Measurements from ENCODE around the gene CACNG8.

The CACNG8 gene

GRCh38 chr19:53951436-53951835, 11.3 kb upstream of the CACNG8 start:
- in situ Hi-C loops (cut with HindIII; ENCODE audit: low sequenced_read_pairs), result no loop called here
- no peak for TF ChIP-seq CTCF (IDR thresholded peaks at IDR 0.05; ENCODE audit: low read depth, low read length)
- H3K4me3 ChIP-seq (ENCODE audit: low read depth, low read length), result no peak overlapping the region
- no peak for DNase-seq (ENCODE audit: low read depth, low spot score)

GRCh38 chr19:53951947-53952346, 10.8 kb upstream of the CACNG8 start:
- H3K4me3 ChIP-seq (ENCODE audit: low read depth, low read length), result no peak overlapping the region
- no peak for DNase-seq (ENCODE audit: low read depth, low spot score)
- TF ChIP-seq CTCF (IDR thresholded peaks at IDR 0.05; ENCODE audit: low read depth, low read length), result no peak
- in situ Hi-C loops (cut with HindIII; ENCODE audit: low sequenced_read_pairs), result no loop called here

GRCh38 chr19:53953383-53953782, 9.4 kb upstream of the CACNG8 start:
- in situ Hi-C loops (cut with HindIII; ENCODE audit: low sequenced_read_pairs), result no loop called here
- TF ChIP-seq CTCF (IDR thresholded peaks at IDR 0.05; ENCODE audit: low read depth, low read length), result no peak
- no peak for DNase-seq (ENCODE audit: low read depth, low spot score)
- H3K4me3 ChIP-seq (ENCODE audit: low read depth, low read length), result no peak overlapping the region

- no peak overlapping the region for H3K4me3 ChIP-seq (ENCODE audit: low read depth, low read length)
- DNase-seq (ENCODE audit: low read depth, low spot score), result no peak
- in situ Hi-C loops (cut with HindIII; ENCODE audit: low sequenced_read_pairs), result no loop called here
- no peak for TF ChIP-seq CTCF (IDR thresholded peaks at IDR 0.05; ENCODE audit: low read depth, low read length)
Observed at GRCh38 chr19:53957448-53958167, 5.1 kb upstream of the CACNG8 start.

- DNase-seq (ENCODE audit: low read depth, low spot score), result no peak
- no peak for TF ChIP-seq CTCF (IDR thresholded peaks at IDR 0.05; ENCODE audit: low read depth, low read length)
- no peak overlapping the region for H3K4me3 ChIP-seq (ENCODE audit: low read depth, low read length)
- in situ Hi-C loops (cut with HindIII; ENCODE audit: low sequenced_read_pairs), result no loop called here
Observed at GRCh38 chr19:53958168-53958571, 4.6 kb upstream of the CACNG8 start.

- no peak for DNase-seq (ENCODE audit: low read depth, low spot score)
- in situ Hi-C loops (cut with HindIII; ENCODE audit: low sequenced_read_pairs), result no loop called here
- no peak for TF ChIP-seq CTCF (IDR thresholded peaks at IDR 0.05; ENCODE audit: low read depth, low read length)
- no peak overlapping the region for H3K4me3 ChIP-seq (ENCODE audit: low read depth, low read length)
Observed at GRCh38 chr19:53958823-53959757, 3.6 kb upstream of the CACNG8 start.

Data from astrocyte of the spinal cord (primary cell).